Stomach (tissue), 4 donors: ENCODE data around the gene TNNI3.

ENCODE experiments used
- POLR2A ChIP-seq, 4 donors: fragments of 450-650 bp; IDR thresholded peaks; one replicate each; pipeline ENCODE4 v1.6.1; 2016; ENCODE audit warnings: antibody characterized with exemption in 4 of 4, control low read depth in 2 of 4, mild to moderate bottlenecking in 1 of 4, moderate library complexity in 1 of 4
- POLR2AphosphoS5 ChIP-seq, 3 donors: sonication (generic); formaldehyde crosslinking; IDR thresholded peaks; one replicate each; pipeline ENCODE4 v1.6.1; 2016; ENCODE audit warnings: antibody characterized with exemption in 3 of 3
- TF ChIP-seq, protein P1 (sequence below), 7 experiments: fragments of 450-650 bp in 4 of 7; fragments of 200-600 bp in 3 of 7; sonication (generic) in 3 of 7; IDR thresholded peaks; one replicate each; pipeline ENCODE4 v1.5.1; 2016 to 2019; ENCODE audit warnings: antibody characterized with exemption in 7 of 7, control low read depth in 2 of 7, mild to moderate bottlenecking in 1 of 7

DNA sequence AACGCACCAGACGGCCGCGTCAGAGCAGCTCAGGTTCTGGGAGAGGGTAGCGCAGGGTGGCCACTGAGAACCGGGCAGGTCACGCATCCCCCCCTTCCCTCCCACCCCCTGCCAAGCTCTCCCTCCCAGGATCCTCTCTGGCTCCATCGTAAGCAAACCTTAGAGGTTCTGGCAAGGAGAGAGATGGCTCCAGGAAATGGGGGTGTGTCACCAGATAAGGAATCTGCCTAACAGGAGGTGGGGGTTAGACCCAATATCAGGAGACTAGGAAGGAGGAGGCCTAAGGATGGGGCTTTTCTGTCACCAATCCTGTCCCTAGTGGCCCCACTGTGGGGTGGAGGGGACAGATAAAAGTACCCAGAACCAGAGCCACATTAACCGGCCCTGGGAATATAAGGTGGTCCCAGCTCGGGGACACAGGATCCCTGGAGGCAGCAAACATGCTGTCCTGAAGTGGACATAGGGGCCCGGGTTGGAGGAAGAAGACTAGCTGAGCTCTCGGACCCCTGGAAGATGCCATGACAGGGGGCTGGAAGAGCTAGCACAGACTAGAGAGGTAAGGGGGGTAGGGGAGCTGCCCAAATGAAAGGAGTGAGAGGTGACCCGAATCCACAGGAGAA lies 42.0 kb downstream of the TNNI3 start:
- no peak for TF ChIP-seq POLR2A (IDR thresholded peaks at IDR 0.05)
- TF ChIP-seq, protein P1, sequence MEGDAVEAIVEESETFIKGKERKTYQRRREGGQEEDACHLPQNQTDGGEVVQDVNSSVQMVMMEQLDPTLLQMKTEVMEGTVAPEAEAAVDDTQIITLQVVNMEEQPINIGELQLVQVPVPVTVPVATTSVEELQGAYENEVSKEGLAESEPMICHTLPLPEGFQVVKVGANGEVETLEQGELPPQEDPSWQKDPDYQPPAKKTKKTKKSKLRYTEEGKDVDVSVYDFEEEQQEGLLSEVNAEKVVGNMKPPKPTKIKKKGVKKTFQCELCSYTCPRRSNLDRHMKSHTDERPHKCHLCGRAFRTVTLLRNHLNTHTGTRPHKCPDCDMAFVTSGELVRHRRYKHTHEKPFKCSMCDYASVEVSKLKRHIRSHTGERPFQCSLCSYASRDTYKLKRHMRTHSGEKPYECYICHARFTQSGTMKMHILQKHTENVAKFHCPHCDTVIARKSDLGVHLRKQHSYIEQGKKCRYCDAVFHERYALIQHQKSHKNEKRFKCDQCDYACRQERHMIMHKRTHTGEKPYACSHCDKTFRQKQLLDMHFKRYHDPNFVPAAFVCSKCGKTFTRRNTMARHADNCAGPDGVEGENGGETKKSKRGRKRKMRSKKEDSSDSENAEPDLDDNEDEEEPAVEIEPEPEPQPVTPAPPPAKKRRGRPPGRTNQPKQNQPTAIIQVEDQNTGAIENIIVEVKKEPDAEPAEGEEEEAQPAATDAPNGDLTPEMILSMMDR (IDR thresholded peaks at IDR 0.05): no peak
- TF ChIP-seq POLR2AphosphoS5 (IDR thresholded peaks at IDR 0.05): no peak
